Stimulated activated effector memory CD8-positive, alpha-beta T cell treated with anti-CD3 and anti-CD28 coated beads, Interleukin-12 subunit alpha, Interleukin-12 subunit beta, amount 100 ng/mL, for 72 hours (primary cell): ENCODE measurements around the gene HDAC9.
A peak's percentile ranks its signal among the peaks of the same experiment; 100 is the strongest.

ENCODE experiments used
- ATAC-seq: fragments of 150-1000 bp; cut with Tn5 transposase; 2 replicates; pipeline ENCODE4 v1.10.0; 2021
- DNase-seq, 2 donors: peaks; one replicate each; pipeline ENCODE4 v3.0.0; 2021 to 2022; ENCODE audit warnings: low spot score in 2 of 2
- H3K27ac Mint-ChIP-seq: one replicate; pipeline ENCODE4 v1.8.0; 2022; ENCODE audit warnings: mild to moderate bottlenecking, mixed read lengths
- H3K36me3 Mint-ChIP-seq: one replicate; pipeline ENCODE4 v1.8.0; 2022; ENCODE audit warnings: mild to moderate bottlenecking, mixed read lengths
- H3K4me1 Mint-ChIP-seq: one replicate; pipeline ENCODE4 v1.8.0; 2022; ENCODE audit warnings: mixed read lengths
- H3K4me3 Mint-ChIP-seq: one replicate; pipeline ENCODE4 v1.8.0; 2022; ENCODE audit warnings: mild to moderate bottlenecking, mixed read lengths
- H3K9me3 Mint-ChIP-seq: one replicate; pipeline ENCODE4 v1.8.0; 2022; ENCODE audit warnings: mixed read lengths

Gene HDAC9

DNA sequence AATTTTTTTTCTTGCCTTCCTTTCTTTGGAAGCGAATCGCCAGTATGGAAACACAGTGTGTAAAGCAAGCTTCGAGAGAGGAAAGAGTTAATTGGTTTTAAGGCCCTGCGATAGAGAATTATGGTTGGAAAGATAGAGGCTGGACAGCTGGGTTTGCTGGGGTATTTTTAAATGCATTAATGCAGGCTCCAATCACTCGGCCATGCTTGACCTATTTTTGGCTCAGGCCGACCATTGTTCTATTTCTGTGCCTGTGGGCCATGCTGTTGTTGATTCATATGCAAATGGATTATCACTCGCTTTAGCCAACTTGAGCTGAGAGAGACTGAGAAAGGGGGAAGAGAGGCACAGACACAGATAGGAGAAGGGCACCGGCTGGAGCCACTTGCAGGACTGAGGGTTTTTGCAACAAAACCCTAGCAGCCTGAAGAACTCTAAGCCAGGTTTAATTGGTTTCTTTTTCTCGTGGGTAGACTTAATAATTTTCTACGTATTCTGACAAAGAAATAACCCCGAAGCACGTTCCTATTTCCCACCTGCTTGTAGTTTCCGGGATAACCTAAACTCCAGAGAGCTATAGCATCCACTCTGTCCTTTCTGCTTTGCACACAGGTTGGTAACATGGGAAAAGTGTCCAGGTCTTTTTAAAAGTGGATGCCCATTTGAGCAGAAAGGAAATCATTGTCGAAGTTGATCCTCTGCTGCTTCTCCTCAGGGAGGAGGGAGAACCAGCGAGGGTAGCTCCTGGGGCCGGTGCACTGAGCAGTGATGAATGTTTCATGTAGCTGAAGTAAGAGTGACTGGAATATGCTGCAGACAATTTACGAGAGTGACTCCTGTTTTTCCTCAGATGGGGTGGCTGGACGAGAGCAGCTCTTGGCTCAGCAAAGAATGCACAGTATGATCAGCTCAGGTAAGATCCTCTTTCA lies at the start of gene HDAC9:
TSS of gene HDAC9 (plus strand) at position 338 of the 929 bp plus-strand sequence. CDS start at position 892, 554 bp downstream.
- Mint-ChIP-seq H3K27ac (peak within 1 kb of the TSS; percentile 22), H3K4me3 (peak within 1 kb of the TSS; percentile 60), H3K9me3 (no peaks in the 10 kb centered on the region), H3K4me1 (peaks cover 12% of the 10 kb centered on the region), H3K36me3 (no peaks in the 10 kb centered on the region)
- ATAC-seq, result peak; percentile 88
- DNase-seq, result no peak

GRCh38 chr7:18445916-18446520 lies 49.5 kb upstream of the HDAC9 start:
- Mint-ChIP-seq H3K36me3 (no peaks in the 10 kb centered on the region), H3K4me3 (no peak overlapping the region), H3K27ac (no peak overlapping the region), H3K9me3 (no peaks in the 10 kb centered on the region), H3K4me1 (no peaks in the 10 kb centered on the region)
- ATAC-seq (no peak), DNase-seq (no peak)

DNA sequence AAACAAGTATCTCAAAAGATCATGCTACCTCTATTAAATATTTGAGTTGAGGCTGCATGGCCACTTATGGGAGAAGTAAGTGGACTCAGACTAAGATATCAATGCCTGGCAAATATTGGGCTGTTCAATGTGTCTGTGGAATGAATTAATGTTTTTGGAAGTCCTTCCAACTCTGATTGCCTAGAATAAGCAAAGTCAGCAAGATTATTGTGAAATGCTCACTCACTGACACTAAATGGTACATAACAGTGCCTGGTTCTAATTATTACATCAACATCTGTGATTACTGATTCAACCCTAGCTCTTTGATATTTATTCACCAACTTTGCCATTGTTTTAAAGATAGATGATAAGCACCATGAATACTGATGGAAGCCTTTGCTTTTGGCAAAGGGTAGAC lies 45.5 kb upstream of the HDAC9 start:
- Mint-ChIP-seq H3K27ac (no peak overlapping the region), H3K9me3 (no peaks in the 10 kb centered on the region), H3K4me1 (no peaks in the 10 kb centered on the region), H3K4me3 (no peak overlapping the region), H3K36me3 (no peaks in the 10 kb centered on the region)
- DNase-seq (no peak), ATAC-seq (no peak)

- no peaks in the 10 kb centered on the region for H3K36me3 Mint-ChIP-seq
- no peak overlapping the region for H3K4me3 Mint-ChIP-seq
- H3K27ac Mint-ChIP-seq, result no peak overlapping the region
- ATAC-seq (no peak), DNase-seq (no peak)
- no peaks in the 10 kb centered on the region for H3K9me3 Mint-ChIP-seq
- peaks cover 10% of the 10 kb centered on the region for H3K4me1 Mint-ChIP-seq
Observed at GRCh38 chr7:18455606-18456005, 39.9 kb upstream of the HDAC9 start.

GRCh38 chr7:18457832-18458231 lies 37.7 kb upstream of the HDAC9 start:
- Mint-ChIP-seq H3K4me1 (peaks cover 10% of the 10 kb centered on the region), H3K4me3 (peak overlapping the region; percentile 14), H3K9me3 (no peaks in the 10 kb centered on the region), H3K36me3 (no peaks in the 10 kb centered on the region), H3K27ac (peak overlapping the region; percentile 40)
- no peak for DNase-seq
- ATAC-seq, result peak; percentile 47

- DNase-seq (no peak), ATAC-seq (no peak)
- peak overlapping the region; percentile 48 for H3K27ac Mint-ChIP-seq
- H3K36me3 Mint-ChIP-seq, result no peaks in the 10 kb centered on the region
- H3K9me3 Mint-ChIP-seq, result no peaks in the 10 kb centered on the region
- H3K4me3 Mint-ChIP-seq, result peak overlapping the region; percentile 17
- H3K4me1 Mint-ChIP-seq, result peaks cover 10% of the 10 kb centered on the region
Observed at GRCh38 chr7:18458830-18459229, 36.7 kb upstream of the HDAC9 start.

GRCh38 chr7:18459484-18460245 lies 35.9 kb upstream of the HDAC9 start:
- ATAC-seq, result no peak
- Mint-ChIP-seq H3K4me3 (peak overlapping the region; percentile 17), H3K9me3 (no peaks in the 10 kb centered on the region), H3K36me3 (no peaks in the 10 kb centered on the region), H3K27ac (peak overlapping the region; percentile 48), H3K4me1 (peaks cover 10% of the 10 kb centered on the region)
- DNase-seq, result no peak

DNA sequence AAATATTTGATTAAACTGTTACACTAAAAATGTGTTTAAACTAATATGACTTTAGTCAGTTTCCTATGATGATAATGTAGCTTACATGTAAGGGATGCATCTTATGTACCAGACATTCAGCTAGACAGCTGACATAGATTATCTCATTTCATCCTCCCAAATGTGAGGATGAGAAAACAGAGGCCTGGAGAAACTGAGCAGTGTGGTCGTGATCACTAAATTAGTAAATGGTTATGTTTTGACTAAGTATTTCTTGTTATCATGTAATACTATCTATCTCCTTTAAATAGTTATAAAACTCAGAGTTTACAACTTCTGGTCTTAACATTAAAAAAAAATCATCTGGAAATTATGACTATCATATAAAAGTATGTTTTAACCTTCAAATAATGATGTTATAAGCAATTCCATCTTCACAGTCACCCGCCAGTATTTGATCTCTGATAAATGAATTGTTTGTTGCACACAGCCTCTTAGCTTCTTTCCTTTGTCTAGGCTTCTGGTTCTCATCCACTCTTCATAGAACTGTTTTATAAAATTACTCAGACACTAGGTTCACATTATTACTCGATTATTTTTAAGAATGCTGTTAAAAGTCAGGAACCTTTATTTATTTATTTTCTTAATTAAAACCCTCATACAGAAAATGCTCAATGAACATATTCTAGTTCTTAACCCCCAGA lies 33.6 kb upstream of the HDAC9 start:
- H3K9me3 Mint-ChIP-seq, result no peaks in the 10 kb centered on the region
- peak overlapping the region; percentile 6 for H3K4me3 Mint-ChIP-seq
- peaks cover 10% of the 10 kb centered on the region for H3K4me1 Mint-ChIP-seq
- DNase-seq, result no peak
- H3K36me3 Mint-ChIP-seq, result no peaks in the 10 kb centered on the region
- H3K27ac Mint-ChIP-seq, result peak overlapping the region; percentile 7
- peak; percentile 89 for ATAC-seq

- no peak overlapping the region for H3K27ac Mint-ChIP-seq
- DNase-seq, result no peak
- ATAC-seq, result no peak
- H3K4me1 Mint-ChIP-seq, result no peaks in the 10 kb centered on the region
- no peak overlapping the region for H3K4me3 Mint-ChIP-seq
- no peaks in the 10 kb centered on the region for H3K9me3 Mint-ChIP-seq
- no peaks in the 10 kb centered on the region for H3K36me3 Mint-ChIP-seq
Observed at GRCh38 chr7:18464830-18465229, 30.7 kb upstream of the HDAC9 start.

DNA sequence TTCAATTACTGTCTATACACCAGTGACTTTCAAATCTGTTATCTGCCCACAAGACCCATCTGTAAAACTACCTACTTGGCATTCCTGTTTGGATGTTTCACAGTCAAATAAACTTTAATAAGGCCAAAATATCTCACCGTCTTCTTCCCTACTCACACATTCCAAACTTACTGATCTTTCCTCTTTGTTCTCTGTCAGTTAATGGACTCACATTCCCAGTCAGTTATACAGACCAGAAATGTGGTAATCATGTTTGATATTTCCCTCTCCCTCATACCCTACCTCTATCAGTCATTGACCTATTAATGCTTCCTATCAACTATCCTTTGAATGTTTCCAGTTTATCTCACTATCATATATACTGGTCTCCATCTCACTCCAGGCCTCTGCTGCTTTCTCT lies 28.5 kb upstream of the HDAC9 start:
- Mint-ChIP-seq H3K4me3 (no peak overlapping the region), H3K9me3 (no peaks in the 10 kb centered on the region), H3K27ac (no peak overlapping the region), H3K4me1 (no peaks in the 10 kb centered on the region), H3K36me3 (no peaks in the 10 kb centered on the region)
- ATAC-seq, result no peak
- no peak for DNase-seq

DNA sequence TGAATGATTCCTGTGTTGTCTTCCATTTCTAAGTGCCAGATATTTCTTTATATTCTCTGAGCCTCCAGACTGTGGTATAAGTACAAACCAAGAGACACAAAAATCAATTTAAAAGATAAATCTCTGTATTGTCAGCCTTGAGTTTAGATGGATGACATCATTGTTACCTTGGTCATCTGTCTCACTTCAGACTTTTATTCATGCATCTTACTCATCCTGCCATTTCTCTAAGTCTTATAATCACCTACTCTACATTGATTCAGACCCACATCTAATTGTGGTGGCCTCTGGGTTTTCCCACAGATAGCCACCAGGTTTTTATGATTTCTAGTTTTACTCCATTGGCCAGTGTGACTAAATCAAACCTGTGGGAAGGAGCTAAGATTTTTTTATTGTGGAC lies 26.8 kb upstream of the HDAC9 start:
- H3K4me3 Mint-ChIP-seq, result no peak overlapping the region
- H3K4me1 Mint-ChIP-seq, result peaks cover 7% of the 10 kb centered on the region
- H3K27ac Mint-ChIP-seq, result peak overlapping the region; percentile 11
- DNase-seq (no peak), ATAC-seq (peak; percentile 91)
- H3K36me3 Mint-ChIP-seq, result no peaks in the 10 kb centered on the region
- no peaks in the 10 kb centered on the region for H3K9me3 Mint-ChIP-seq

GRCh38 chr7:18469316-18469715 lies 26.2 kb upstream of the HDAC9 start:
- Mint-ChIP-seq H3K4me3 (no peak overlapping the region), H3K36me3 (no peaks in the 10 kb centered on the region), H3K27ac (peak overlapping the region; percentile 11), H3K9me3 (no peaks in the 10 kb centered on the region), H3K4me1 (peaks cover 7% of the 10 kb centered on the region)
- ATAC-seq (peak; percentile 56), DNase-seq (no peak)

DNA sequence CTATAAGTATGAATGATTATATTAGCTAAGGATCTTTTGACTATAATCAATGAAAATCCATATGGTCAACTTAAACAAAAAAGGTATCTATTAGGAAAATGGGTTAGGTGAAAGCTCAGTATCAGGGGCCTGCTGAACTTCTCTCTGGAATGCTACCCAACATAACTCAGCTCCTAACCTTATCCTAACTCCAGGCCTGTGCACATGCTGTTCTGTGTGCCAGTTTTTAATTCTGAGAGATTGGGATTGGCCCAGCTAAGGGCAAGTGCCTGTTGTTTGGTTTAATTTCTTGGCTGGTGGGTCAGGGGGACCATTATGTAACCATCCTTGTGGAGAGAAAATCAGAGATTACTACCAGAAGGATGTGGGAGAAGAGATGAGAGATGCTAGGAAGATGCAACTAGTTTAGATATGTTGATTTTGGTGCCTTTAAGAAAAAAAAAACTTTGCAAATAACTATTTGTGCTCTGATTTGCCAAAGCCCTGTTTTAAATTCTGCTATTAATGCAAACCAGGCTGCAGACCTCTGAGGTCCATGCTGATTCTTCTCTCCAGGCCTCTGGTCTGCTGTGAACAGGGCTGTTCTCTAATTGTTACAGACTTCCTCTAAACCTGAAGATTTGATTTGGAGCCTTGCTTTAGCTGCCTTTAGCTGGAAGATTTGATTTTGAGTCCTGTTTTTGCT lies 23.9 kb upstream of the HDAC9 start:
- DNase-seq (no peak), ATAC-seq (no peak)
- H3K36me3 Mint-ChIP-seq, result no peaks in the 10 kb centered on the region
- no peak overlapping the region for H3K4me3 Mint-ChIP-seq
- no peak overlapping the region for H3K27ac Mint-ChIP-seq
- peaks cover 7% of the 10 kb centered on the region for H3K4me1 Mint-ChIP-seq
- H3K9me3 Mint-ChIP-seq, result no peaks in the 10 kb centered on the region

DNA sequence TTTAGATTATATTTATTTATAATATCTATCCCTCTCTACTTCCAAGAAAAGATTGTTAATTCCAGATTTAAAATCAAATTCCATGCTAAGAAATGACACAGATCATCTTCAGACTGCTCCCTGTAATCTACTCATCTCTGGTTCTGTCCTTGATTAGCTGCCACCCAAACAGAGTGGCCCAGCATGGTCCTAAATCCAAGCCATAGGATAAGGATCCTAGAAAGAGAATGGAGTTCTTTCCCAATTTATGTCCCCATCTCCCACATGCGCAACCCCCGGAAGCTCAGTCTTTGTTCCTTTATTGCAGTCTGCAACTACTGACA lies 23.4 kb upstream of the HDAC9 start:
- H3K4me1 Mint-ChIP-seq, result peaks cover 7% of the 10 kb centered on the region
- no peak overlapping the region for H3K27ac Mint-ChIP-seq
- ATAC-seq (no peak), DNase-seq (no peak)
- no peak overlapping the region for H3K4me3 Mint-ChIP-seq
- no peaks in the 10 kb centered on the region for H3K36me3 Mint-ChIP-seq
- no peaks in the 10 kb centered on the region for H3K9me3 Mint-ChIP-seq

DNA sequence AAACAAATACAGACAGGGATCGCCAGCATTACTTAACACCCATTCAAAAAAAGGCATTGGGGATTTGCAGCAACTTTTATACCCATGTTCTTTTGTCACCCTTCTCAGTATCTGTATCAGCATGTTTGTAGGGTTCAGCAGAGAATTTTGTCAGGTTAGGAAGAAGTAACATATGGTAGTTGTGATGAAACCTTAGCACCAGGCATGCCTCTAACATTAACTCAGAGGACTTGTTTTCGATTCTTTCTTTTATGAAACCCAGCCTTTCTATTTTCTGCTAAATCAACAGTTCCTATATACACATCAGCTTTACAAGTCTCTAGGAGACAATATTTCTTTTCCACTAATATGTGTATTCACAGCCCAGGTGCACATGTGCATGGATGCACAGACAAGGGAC lies 22.4 kb upstream of the HDAC9 start:
- peaks cover 7% of the 10 kb centered on the region for H3K4me1 Mint-ChIP-seq
- H3K27ac Mint-ChIP-seq, result no peak overlapping the region
- H3K9me3 Mint-ChIP-seq, result no peaks in the 10 kb centered on the region
- DNase-seq, result no peak
- H3K36me3 Mint-ChIP-seq, result no peaks in the 10 kb centered on the region
- no peak for ATAC-seq
- H3K4me3 Mint-ChIP-seq, result no peak overlapping the region
